ENCODE data around the gene PPP2R3A.

- TF ChIP-seq CTCF (IDR thresholded peaks at IDR 0.05) (no peak), POLR2A (IDR thresholded peaks at IDR 0.05) (no peak)
Observed at GRCh38 chr3:136181741-136182140, 216.2 kb downstream of the PPP2R3A start.
